ENCODE results near the gene ERCC5. TPM values are rescaled to one million over a fixed set of nuclear protein-coding genes. Genes with fewer than 3 reads are reported as not detected.

Gene ERCC5
- total RNA-seq (2022; extraction: Qiagen RNA extraction; ENCODE audit: low read depth): 14.7 to 24.0 TPM (median 17.3 TPM) in 5 replicates

GRCh38 chr13:102845630-102846260 is at the start of gene ERCC5:
TSS of gene ERCC5 (plus strand) at chr13:102846032. CDS start at chr13:102846267, 235 bp downstream.

GRCh38 chr13:102798581-102799425 is 47.0 kb upstream of the ERCC5 start, which contains the start of the genes BIVM and POGLUT2:
TSS of gene BIVM (plus strand) at chr13:102799119. CDS start at chr13:102807268, 8,149 bp downstream.
TSS of gene POGLUT2 (minus strand) at chr13:102798976. CDS start at chr13:102798670, 306 bp downstream.

Other genes starting within 250 kb of the ERCC5 start
- gene TPP2, start 249.0 kb upstream of the ERCC5 start, total RNA-seq (2022; extraction: Qiagen RNA extraction; ENCODE audit: low read depth): 15.3 to 20.1 TPM (median 18.7 TPM) in 5 replicates
- gene METTL21C, start 151.0 kb upstream of the ERCC5 start, total RNA-seq (2022; extraction: Qiagen RNA extraction; ENCODE audit: low read depth): not detected in 5 replicates
- 13.2 to 16.2 TPM (median 14.9 TPM) in 5 replicates for gene TEX30, start 72.2 kb upstream of the ERCC5 start, total RNA-seq (2022; extraction: Qiagen RNA extraction; ENCODE audit: low read depth)
- 5.9 to 7.7 TPM (median 6.9 TPM) in 5 replicates for gene POGLUT2, start 47.1 kb upstream of the ERCC5 start, total RNA-seq (2022; extraction: Qiagen RNA extraction; ENCODE audit: low read depth)
- 3.5 to 5.4 TPM (median 4.2 TPM) in 5 replicates for gene BIVM, start 46.9 kb upstream of the ERCC5 start, total RNA-seq (2022; extraction: Qiagen RNA extraction; ENCODE audit: low read depth)
- not detected in 5 replicates for gene SLC10A2, start 220.4 kb downstream of the ERCC5 start, total RNA-seq (2022; extraction: Qiagen RNA extraction; ENCODE audit: low read depth)

All from A549 treated with CpdA at 1 μM for 4 hours (cell line).